B cell (primary cell): ENCODE data around the gene DPP10. TPM values are rescaled to one million over a fixed set of nuclear protein-coding genes. Genes with fewer than 3 reads are reported as not detected.

Source experiments
- ATAC-seq: fragments of 200-7000 bp; cut with Tn5 transposase; one replicate; pipeline ENCODE4 v1.10.0; 2021; ENCODE audit warnings: low read depth, mild to moderate bottlenecking, moderate number of reproducible peaks, moderate library complexity
- CTCF ChIA-PET: fragments of 350-600 bp; sonication (Branson Sonifier 250); formaldehyde crosslinking; loops from one replicate; lab custom pipeline; 2021; ENCODE audit warnings: antibody characterized with exemption, inconsistent platforms; lab: Charles Lee
- POLR2A ChIA-PET: fragments of 350-600 bp; sonication (Branson Sonifier 250); formaldehyde crosslinking; loops from one replicate; lab custom pipeline; 2021; ENCODE audit warnings: antibody characterized with exemption; lab: Charles Lee
- DNase-seq: peaks from one replicate; pipeline ENCODE4 v3.0.0; 2013
- H2AFZ ChIP-seq: 2 replicates; pipeline ENCODE4 v1.6.1; 2012; ENCODE audit warnings: mild to moderate bottlenecking, low read depth, low read length; ENCODE audit not compliant: insufficient read depth, poor library complexity, severe bottlenecking
- H3K27ac ChIP-seq, 2 donors: 1 replicate in 1 of 2; 2 replicates in 1 of 2; pipeline ENCODE4 v1.5.1; 2012 to 2013; ENCODE audit warnings: low read length in 2 of 2, mild to moderate bottlenecking in 2 of 2, moderate library complexity in 1 of 2
- H3K27me3 ChIP-seq, 4 experiments: fragments of 200-600 bp in 1 of 4; sonication (generic) in 1 of 4; replicated peaks in 1 of 4; 1 replicate in 2 of 4; 2 replicates in 2 of 4; pipeline versions ENCODE4 v1.6.1 to v1.7.0; 2013 to 2016; ENCODE audit warnings: low read length in 3 of 4, mild to moderate bottlenecking in 2 of 4, mixed read lengths in 1 of 4, moderate library complexity in 1 of 4; ENCODE audit not compliant: insufficient read depth in 4 of 4, control insufficient read depth in 3 of 4; ENCODE audit errors: control extremely low read depth in 1 of 4
- H3K36me3 ChIP-seq, 2 experiments: replicated peaks in 1 of 2; 1 replicate in 1 of 2; 2 replicates in 1 of 2; pipeline versions ENCODE4 v1.6.1 to v1.7.1; 2013; ENCODE audit warnings: low read length in 1 of 2; ENCODE audit not compliant: insufficient read depth in 2 of 2, control insufficient read depth in 1 of 2; ENCODE audit errors: control extremely low read depth in 1 of 2, extremely low read depth in 1 of 2
- H3K4me1 ChIP-seq, 2 donors: fragments of 200-600 bp in 1 of 2; sonication (generic) in 1 of 2; 1 replicate in 1 of 2; 2 replicates in 1 of 2; pipeline versions ENCODE4 v1.5.1 to v1.6.1; 2013 to 2017; ENCODE audit warnings: low read length in 2 of 2; ENCODE audit not compliant: control insufficient read depth in 2 of 2, insufficient read depth in 2 of 2
- H3K4me2 ChIP-seq: replicated peaks from 2 replicates; pipeline ENCODE3; 2012; ENCODE audit warnings: mild to moderate bottlenecking, low read depth, low read length; ENCODE audit not compliant: poor library complexity, severe bottlenecking
- H3K4me3 ChIP-seq, 5 experiments: fragments of 200-600 bp in 1 of 5; sonication (generic) in 1 of 5; 1 replicate in 3 of 5; 2 replicates in 2 of 5; pipeline versions ENCODE4 v1.5.1 to v1.7.0; 2011 to 2016; ENCODE audit warnings: low read length in 4 of 5, mild to moderate bottlenecking in 4 of 5, low read depth in 2 of 5, control low read depth in 1 of 5, moderate library complexity in 1 of 5; ENCODE audit not compliant: insufficient read depth in 1 of 5; ENCODE audit errors: control extremely low read depth in 1 of 5, extremely low read depth in 1 of 5
- H3K79me2 ChIP-seq: fragments of 200-600 bp; sonication (generic); one replicate; pipeline ENCODE4 v1.6.0; 2016; ENCODE audit warnings: low read length; ENCODE audit not compliant: control insufficient read depth, insufficient read depth
- H3K9ac ChIP-seq: fragments of 200-600 bp; sonication (generic); 2 replicates; pipeline ENCODE4 v1.6.1; 2017; ENCODE audit warnings: mild to moderate bottlenecking, low read length, moderate library complexity
- H3K9me3 ChIP-seq, 3 donors: one replicate each; pipeline versions ENCODE4 v1.6.1 to v1.7.1; 2013; ENCODE audit warnings: low read length in 2 of 3; ENCODE audit not compliant: control insufficient read depth in 2 of 3, insufficient read depth in 1 of 3; ENCODE audit errors: control extremely low read depth in 1 of 3
- H4K20me1 ChIP-seq: 2 replicates; pipeline ENCODE4 v1.6.0; 2012; ENCODE audit warnings: mild to moderate bottlenecking, low read length; ENCODE audit not compliant: insufficient read depth, control insufficient read depth, poor library complexity, severe bottlenecking
- H3K27ac Mint-ChIP-seq: one replicate; pipeline ENCODE4 v1.8.0; 2021; ENCODE audit warnings: mixed read lengths
- H3K27me3 Mint-ChIP-seq: one replicate; pipeline ENCODE4 v1.8.0; 2021; ENCODE audit warnings: mixed read lengths
- H3K4me1 Mint-ChIP-seq: one replicate; pipeline ENCODE4 v1.8.0; 2021; ENCODE audit warnings: mixed read lengths
- H3K4me3 Mint-ChIP-seq: one replicate; pipeline ENCODE4 v1.8.0; 2021; ENCODE audit warnings: mixed read lengths
- H3K9me3 Mint-ChIP-seq: one replicate; pipeline ENCODE4 v1.8.0; 2022; ENCODE audit warnings: mixed read lengths; ENCODE audit not compliant: insufficient read depth
- EZH2 ChIP-seq: IDR thresholded peaks from 2 replicates; pipeline ENCODE4 v1.6.1; 2012; ENCODE audit warnings: borderline replicate concordance, low read depth, mild to moderate bottlenecking, moderate library complexity, low read length; ENCODE audit not compliant: insufficient read depth, poor library complexity, severe bottlenecking
- WGBS: methylation state at CpG from one replicate; pipeline ENCODE4 v1.1.5; 2013; ENCODE audit warnings: missing lambda C conversion rate; ENCODE audit not compliant: insufficient coverage; 5-methylcytosine and 5-hydroxymethylcytosine counted together
- intact Hi-C: fragments of 100-400 bp; cut with micrococcal nuclease; formaldehyde crosslinking; loops from one replicate; pipeline ENCODE4 v1.10.0; 2022
- polyA plus RNA-seq: library from polyadenylated mRNA; depleted of rRNA; stranded (reverse); fragments of >200 nt; gene quantifications from 2 replicates; pipeline ENCODE4 v1.2.3, GENCODE V29; 2012
- total RNA-seq, 2 donors: library from RNA; stranded (reverse); fragments of 120-200 nt in 1 of 2; gene quantifications; 1 replicate in 1 of 2; 2 replicates in 1 of 2; pipeline versions ENCODE4 v1.2.3 to v1.2.4, GENCODE V29; 2013 to 2022
- TF ChIP-seq, protein P1 (sequence below): fragments of 200-600 bp; IDR thresholded peaks from one replicate; pipeline ENCODE4 v1.8.0; 2022; ENCODE audit warnings: antibody characterized with exemption, mild to moderate bottlenecking

DPP10 gene
- total and polyA plus RNA-seq, 2 donors (not counting 1 experiment from before 2014, with no cell fraction given) = not detected

DNA sequence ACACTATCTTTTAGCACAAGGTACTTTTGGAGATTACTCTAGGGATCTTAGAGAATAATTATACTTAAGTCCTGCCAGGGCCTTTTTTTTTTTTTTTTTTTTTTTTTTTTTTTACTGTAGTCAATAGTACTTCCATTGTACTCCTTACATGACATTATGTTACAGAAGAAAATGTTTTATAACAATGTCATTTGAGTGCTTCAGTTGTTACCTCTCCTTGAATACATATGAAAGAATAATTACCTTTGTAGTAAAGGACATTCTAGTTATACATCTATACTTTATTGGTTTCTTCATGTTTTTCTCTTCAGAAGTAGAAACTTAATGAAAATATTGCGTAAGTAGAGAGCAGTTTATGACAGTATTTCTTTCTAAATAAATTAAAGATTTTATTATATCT, 834.9 kb downstream of the DPP10 start:
- no peak overlapping the region for H3K4me2 ChIP-seq

DNA sequence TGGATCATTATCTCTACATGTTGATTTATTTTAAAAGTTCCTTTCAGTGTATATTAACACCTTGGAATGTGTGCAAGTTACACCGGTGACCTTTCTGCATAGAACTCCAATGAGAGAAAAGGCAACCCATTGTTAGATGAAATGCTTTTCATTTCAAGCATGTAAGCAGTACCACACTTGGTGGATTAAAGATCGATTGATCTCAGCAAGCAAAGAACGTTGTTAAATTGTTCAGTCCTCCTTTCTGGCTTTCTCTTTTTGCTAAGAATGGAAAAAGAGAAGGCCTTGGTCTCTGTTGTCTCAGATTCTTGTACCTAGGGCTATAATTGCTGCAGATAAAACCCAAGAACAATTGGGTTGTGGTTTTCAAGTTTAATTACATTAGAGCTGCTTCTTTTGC, 843.0 kb downstream of the DPP10 start:
- WGBS = 94% methylated on average over 2 of the region's 3 CpGs
- Histone ChIP-seq H3K4me2 (no peak overlapping the region), H3K79me2 (no peaks in the 10 kb centered on the region), H3K27ac (no peak overlapping the region), H3K9me3 (no peaks in the 10 kb centered on the region), H3K4me3 (no peak overlapping the region), H4K20me1 (no peaks in the 10 kb centered on the region), H3K36me3 (no peaks in the 10 kb centered on the region), H3K27me3 (no peaks in the 10 kb centered on the region), H2AFZ (no peak overlapping the region), H3K9ac (no peak overlapping the region), H3K4me1 (no peaks in the 10 kb centered on the region)
- H3K27me3 Mint-ChIP-seq = no peaks in the 10 kb centered on the region
- intact Hi-C loops = no loop called here
- ATAC-seq (no peak), DNase-seq (no peak)
- H3K4me3 Mint-ChIP-seq = no peak overlapping the region
- no peaks in the 10 kb centered on the region for H3K4me1 Mint-ChIP-seq
- H3K27ac Mint-ChIP-seq = no peak overlapping the region
- POLR2A ChIA-PET = no interaction called here
- CTCF ChIA-PET = no interaction called here
- no peaks in the 10 kb centered on the region for H3K9me3 Mint-ChIP-seq
- no peak for TF ChIP-seq EZH2
- TF ChIP-seq, protein P1, sequence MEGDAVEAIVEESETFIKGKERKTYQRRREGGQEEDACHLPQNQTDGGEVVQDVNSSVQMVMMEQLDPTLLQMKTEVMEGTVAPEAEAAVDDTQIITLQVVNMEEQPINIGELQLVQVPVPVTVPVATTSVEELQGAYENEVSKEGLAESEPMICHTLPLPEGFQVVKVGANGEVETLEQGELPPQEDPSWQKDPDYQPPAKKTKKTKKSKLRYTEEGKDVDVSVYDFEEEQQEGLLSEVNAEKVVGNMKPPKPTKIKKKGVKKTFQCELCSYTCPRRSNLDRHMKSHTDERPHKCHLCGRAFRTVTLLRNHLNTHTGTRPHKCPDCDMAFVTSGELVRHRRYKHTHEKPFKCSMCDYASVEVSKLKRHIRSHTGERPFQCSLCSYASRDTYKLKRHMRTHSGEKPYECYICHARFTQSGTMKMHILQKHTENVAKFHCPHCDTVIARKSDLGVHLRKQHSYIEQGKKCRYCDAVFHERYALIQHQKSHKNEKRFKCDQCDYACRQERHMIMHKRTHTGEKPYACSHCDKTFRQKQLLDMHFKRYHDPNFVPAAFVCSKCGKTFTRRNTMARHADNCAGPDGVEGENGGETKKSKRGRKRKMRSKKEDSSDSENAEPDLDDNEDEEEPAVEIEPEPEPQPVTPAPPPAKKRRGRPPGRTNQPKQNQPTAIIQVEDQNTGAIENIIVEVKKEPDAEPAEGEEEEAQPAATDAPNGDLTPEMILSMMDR = no peak

More for the DNA sequence above, 834.9 kb downstream of the DPP10 start:
- no peak overlapping the region for H3K4me3 Mint-ChIP-seq
- Histone ChIP-seq H3K9me3 (peaks cover 0 to 4% (median 0%) of the 10 kb centered on the region in 3 donors), H4K20me1 (no peaks in the 10 kb centered on the region), H3K4me1 (no peaks in the 10 kb centered on the region), H3K27me3 (no peaks in the 10 kb centered on the region), H3K36me3 (no peaks in the 10 kb centered on the region), H3K4me3 (no peak overlapping the region), H3K9ac (no peak overlapping the region), H2AFZ (no peak overlapping the region), H3K79me2 (no peaks in the 10 kb centered on the region), H3K27ac (no peak overlapping the region)
- intact Hi-C loops = no loop called here
- no peak overlapping the region for H3K27ac Mint-ChIP-seq
- no peak for ATAC-seq
- H3K4me1 Mint-ChIP-seq = no peaks in the 10 kb centered on the region
- WGBS = no CpG with 5 or more reads among the region's 1 CpG
- TF ChIP-seq, protein P1 = no peak
- TF ChIP-seq EZH2 = no peak
- no peaks in the 10 kb centered on the region for H3K9me3 Mint-ChIP-seq
- no peak for DNase-seq
- ChIA-PET CTCF (no interaction called here), POLR2A (no interaction called here)
- H3K27me3 Mint-ChIP-seq = no peaks in the 10 kb centered on the region
